ENCODE results near the gene NCOA3. TPM values are rescaled to one million over a fixed set of nuclear protein-coding genes. Genes with fewer than 3 reads are reported as not detected.

The NCOA3 gene
- total RNA-seq, 1 experiment from 2014 or later, result 23.3 TPM

GRCh38 chr20:47694021-47694818, 192.5 kb downstream of the NCOA3 start:
- Mint-ChIP-seq H3K27me3 (ENCODE audit: low read depth) (no peaks in the 10 kb centered on the region), H3K27ac (no peak overlapping the region), H3K4me3 (no peak overlapping the region), H3K4me1 (peaks cover 10 to 13% of the 10 kb centered on the region in 2 experiments), H3K36me3 (ENCODE audit: insufficient read depth in 1 of 3, low read depth in 3 of 3) (no peaks in the 10 kb centered on the region), H3K9me3 (no peaks in the 10 kb centered on the region)
- no peak overlapping the region for H3K9ac ChIP-seq (ENCODE audit: extremely low read depth, insufficient read length, low read length)
- no peak overlapping the region for H3K4me2 ChIP-seq (ENCODE audit: insufficient read depth, insufficient read length, low read length)
- no peak overlapping the region for H2AFZ ChIP-seq (ENCODE audit: low read length)
- no peak for TF ChIP-seq CTCF (conservative IDR thresholded peaks at IDR 0.05)
- H3K56ac ChIP-seq (ENCODE audit: insufficient read length, low read depth, low read length), result no peak overlapping the region
- H4K8ac ChIP-seq (replicated peaks; ENCODE audit: insufficient read length, low read depth, low read length), result no peak overlapping the region
- no peak for DNase-seq
- H3K27me3 ChIP-seq (ENCODE audit: insufficient read depth, low read length), result no peaks in the 10 kb centered on the region
- no peak overlapping the region for H3T11ph ChIP-seq (ENCODE audit: low read length)
- H3K9me3 ChIP-seq (ENCODE audit: control insufficient read depth, low read depth, low read length), result peaks cover 8% of the 10 kb centered on the region
- H2BK15ac ChIP-seq (ENCODE audit: low read depth, low read length), result no peak overlapping the region
- no peak overlapping the region for H2BK5ac ChIP-seq (ENCODE audit: insufficient read length, low read length)
- no peaks in the 10 kb centered on the region for H3K79me2 ChIP-seq (ENCODE audit: insufficient read depth, low read length)
- H2BK12ac ChIP-seq (ENCODE audit: insufficient read length, low read depth, low read length), result no peak overlapping the region
- no peaks in the 10 kb centered on the region for H3K4me1 ChIP-seq (ENCODE audit: insufficient read depth, low read length)
- no peak overlapping the region; the same call in 1 of the 2 replicates for H3K14ac ChIP-seq (ENCODE audit: insufficient read depth, low read length)
- no peaks in the 10 kb centered on the region for H3K23me2 ChIP-seq (ENCODE audit: insufficient read length, low read depth, low read length, poor library complexity, severe bottlenecking)
- no peak overlapping the region for H2AK5ac ChIP-seq (ENCODE audit: insufficient read length, low read length)
- H3K4ac ChIP-seq (ENCODE audit: low read depth, low read length), result no peak overlapping the region
- no peak overlapping the region for H3K27ac ChIP-seq (ENCODE audit: insufficient read length, low read depth, low read length)
- H2BK120ac ChIP-seq (ENCODE audit: low read depth, low read length, poor library complexity, severe bottlenecking), result no peak overlapping the region
- no peak overlapping the region for H3K23ac ChIP-seq (ENCODE audit: insufficient read length, low read depth, low read length)
- no peak overlapping the region for H4K5ac ChIP-seq (ENCODE audit: insufficient read length, low read depth, low read length)
- no peaks in the 10 kb centered on the region for H4K20me1 ChIP-seq (ENCODE audit: control insufficient read depth, insufficient read depth, insufficient read length)
- no peak overlapping the region for H2BK20ac ChIP-seq (ENCODE audit: low read depth, low read length, poor library complexity, severe bottlenecking)
- H3K79me1 ChIP-seq (ENCODE audit: insufficient read depth, low read depth, low read length, poor library complexity, severe bottlenecking), result no peaks in the 10 kb centered on the region
- H4K91ac ChIP-seq (ENCODE audit: insufficient read length, low read depth, low read length), result no peak overlapping the region
- no peak overlapping the region for H3K18ac ChIP-seq (ENCODE audit: insufficient read length, low read depth, low read length)
- no CpG with 5 or more reads among the region's 21 CpGs for WGBS (ENCODE audit: extremely low coverage, insufficient read length, low lambda C conversion rate)

Data from H9 (cell line).